ENCODE data around the gene TNFSF8.

DNA sequence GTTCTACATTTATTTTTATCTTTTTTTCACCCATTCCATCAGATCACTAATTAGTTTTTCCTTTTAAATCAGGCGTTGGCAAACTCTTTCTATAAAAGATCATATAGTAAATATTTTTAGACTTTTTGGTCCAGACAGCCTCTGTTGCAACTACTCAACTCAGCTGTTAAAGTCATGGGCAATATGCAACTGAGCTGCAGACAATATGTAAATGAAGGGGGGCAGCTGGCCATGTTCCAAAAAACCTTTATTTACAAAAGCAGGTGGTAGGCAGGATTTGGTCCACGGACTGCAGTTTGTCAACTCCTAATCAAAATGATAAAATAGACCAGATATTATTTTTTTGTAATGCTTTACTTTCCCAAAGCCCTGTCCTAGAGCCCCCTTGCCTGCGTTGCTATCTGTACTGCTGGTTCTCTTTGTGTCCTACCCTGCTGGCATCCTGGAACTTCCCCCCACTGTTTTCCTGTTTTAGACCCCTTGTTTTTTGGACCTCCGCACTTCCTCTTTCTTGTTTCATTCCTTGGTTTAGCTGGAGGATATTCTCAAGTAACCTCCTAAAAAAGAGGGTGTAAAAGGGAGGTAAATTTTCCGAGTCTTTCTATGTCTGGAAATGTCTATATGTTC is 24.7 kb upstream of the TNFSF8 start:
- TF ChIP-seq TAF1 (IDR thresholded peaks at IDR 0.05; ENCODE audit: low read depth, low read length) (no peak), POLR2A (IDR thresholded peaks at IDR 0.05; ENCODE audit: low read depth, low read length) (no peak)

All from GM12891 (cell line).